Mammary epithelial cell (primary cell): ENCODE results near the gene IFNL1.

Experiments
- EZH2 ChIP-seq: IDR thresholded peaks from 2 replicates; pipeline ENCODE4 v1.6.1; 2012; ENCODE audit warnings: low read length, inconsistent platforms, borderline replicate concordance
- TF ChIP-seq, protein P1 (sequence below), 2 donors: IDR thresholded peaks in 1 of 2; conservative IDR thresholded peaks in 1 of 2; 2 replicates each; pipeline ENCODE4 v1.5.1; 2011 to 2012; ENCODE audit warnings: inconsistent platforms in 2 of 2, low read length in 2 of 2, mild to moderate bottlenecking in 2 of 2, control low read depth in 1 of 2, low read depth in 1 of 2; ENCODE audit not compliant: insufficient read depth in 1 of 2; ENCODE audit errors: extremely low read depth in 1 of 2

DNA sequence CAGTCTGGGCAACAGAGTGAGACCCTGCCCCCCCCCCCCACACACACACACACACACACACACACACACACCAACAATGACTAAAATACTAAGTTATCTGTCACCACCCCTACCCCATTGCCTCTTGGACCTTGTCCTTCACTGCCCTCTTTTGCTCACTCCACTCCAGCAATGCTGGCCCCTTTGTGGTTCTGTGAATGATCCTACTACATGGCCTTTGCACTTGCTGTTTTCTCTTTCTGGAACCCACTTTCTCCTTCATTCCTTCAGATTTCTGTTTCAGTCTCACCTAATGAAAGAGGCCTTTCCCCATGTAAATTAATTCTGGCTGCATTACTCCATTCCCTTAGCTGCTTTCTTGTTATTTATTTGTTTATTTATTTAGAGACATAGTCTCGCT is 43.5 kb downstream of the IFNL1 start:
- TF ChIP-seq EZH2: no peak
- TF ChIP-seq, protein P1, sequence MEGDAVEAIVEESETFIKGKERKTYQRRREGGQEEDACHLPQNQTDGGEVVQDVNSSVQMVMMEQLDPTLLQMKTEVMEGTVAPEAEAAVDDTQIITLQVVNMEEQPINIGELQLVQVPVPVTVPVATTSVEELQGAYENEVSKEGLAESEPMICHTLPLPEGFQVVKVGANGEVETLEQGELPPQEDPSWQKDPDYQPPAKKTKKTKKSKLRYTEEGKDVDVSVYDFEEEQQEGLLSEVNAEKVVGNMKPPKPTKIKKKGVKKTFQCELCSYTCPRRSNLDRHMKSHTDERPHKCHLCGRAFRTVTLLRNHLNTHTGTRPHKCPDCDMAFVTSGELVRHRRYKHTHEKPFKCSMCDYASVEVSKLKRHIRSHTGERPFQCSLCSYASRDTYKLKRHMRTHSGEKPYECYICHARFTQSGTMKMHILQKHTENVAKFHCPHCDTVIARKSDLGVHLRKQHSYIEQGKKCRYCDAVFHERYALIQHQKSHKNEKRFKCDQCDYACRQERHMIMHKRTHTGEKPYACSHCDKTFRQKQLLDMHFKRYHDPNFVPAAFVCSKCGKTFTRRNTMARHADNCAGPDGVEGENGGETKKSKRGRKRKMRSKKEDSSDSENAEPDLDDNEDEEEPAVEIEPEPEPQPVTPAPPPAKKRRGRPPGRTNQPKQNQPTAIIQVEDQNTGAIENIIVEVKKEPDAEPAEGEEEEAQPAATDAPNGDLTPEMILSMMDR (conservative IDR thresholded peaks at IDR 0.05 in 1 of 2, IDR thresholded peaks at IDR 0.05 in 1 of 2; ENCODE audit: extremely low read depth in 1 of 2, insufficient read depth in 1 of 2, low read depth in 1 of 2, low read length in 2 of 2): no peak
